ENCODE results near the gene ZNF862. TPM values are rescaled to one million over a fixed set of nuclear protein-coding genes. Genes with fewer than 3 reads are reported as not detected.

The ZNF862 gene
- total and polyA plus RNA-seq, 2 of the 13 experiments (the other 11 are each of a cell fraction or from before 2014, with no cell fraction given), result 0.89 to 2.0 TPM

DNA sequence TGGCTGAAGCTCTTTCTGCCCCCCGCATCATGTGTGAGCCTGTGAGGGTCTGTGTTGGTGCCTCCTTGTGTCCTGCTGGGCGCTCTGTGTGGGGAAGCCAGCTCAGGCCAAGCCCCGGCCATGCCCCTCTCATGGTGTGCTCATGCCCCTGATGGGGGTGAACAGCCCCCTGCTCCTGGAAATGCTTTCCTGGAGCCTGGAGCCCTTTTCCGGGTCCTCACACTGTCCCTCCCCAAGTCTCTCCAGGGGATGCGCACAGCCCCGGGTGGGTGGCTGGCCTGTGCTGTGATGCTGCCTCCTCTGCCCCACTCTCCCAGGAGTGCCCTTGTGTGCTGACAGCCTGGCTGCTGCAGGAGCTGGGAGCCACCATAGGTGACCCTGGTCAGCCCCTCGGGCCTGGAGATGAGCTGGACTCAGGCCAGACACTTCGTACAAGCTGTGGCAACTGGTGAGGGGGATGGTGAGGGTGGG, 20.8 kb upstream of the ZNF862 start:
- ChIA-PET CTCF (ENCODE audit: low intra/inter-chr PET ratio, low total read pairs) (no interaction called here), POLR2A (no interaction called here)
- no peak for TF ChIP-seq ZFP36L2 (CRISPR knock-in tag; IDR thresholded peaks at IDR 0.05)
- no peak for TF ChIP-seq PITX1 (CRISPR knock-in tag; IDR thresholded peaks at IDR 0.05)
- TF ChIP-seq, protein P1, sequence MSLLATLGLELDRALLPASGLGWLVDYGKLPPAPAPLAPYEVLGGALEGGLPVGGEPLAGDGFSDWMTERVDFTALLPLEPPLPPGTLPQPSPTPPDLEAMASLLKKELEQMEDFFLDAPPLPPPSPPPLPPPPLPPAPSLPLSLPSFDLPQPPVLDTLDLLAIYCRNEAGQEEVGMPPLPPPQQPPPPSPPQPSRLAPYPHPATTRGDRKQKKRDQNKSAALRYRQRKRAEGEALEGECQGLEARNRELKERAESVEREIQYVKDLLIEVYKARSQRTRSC (CRISPR knock-in tag; IDR thresholded peaks at IDR 0.05; ENCODE audit: low read depth), result no peak
- no peak for TF ChIP-seq ZNF605 (CRISPR knock-in tag; IDR thresholded peaks at IDR 0.05)
- TF ChIP-seq NFE2 (CRISPR knock-in tag; IDR thresholded peaks at IDR 0.05), result no peak
- no peak for TF ChIP-seq PHF8 (CRISPR knock-in tag; IDR thresholded peaks at IDR 0.05)
- TF ChIP-seq ZNF382 (CRISPR knock-in tag; IDR thresholded peaks at IDR 0.05; ENCODE audit: borderline replicate concordance), result no peak
- TF ChIP-seq ARNT (IDR thresholded peaks at IDR 0.05), result no peak
- H3K36me3 ChIP-seq (replicated peaks in 1 of 2; ENCODE audit: control insufficient read depth in 1 of 2, insufficient read depth in 2 of 2, low read length in 2 of 2), result no peaks in the 10 kb centered on the region
- DNase-seq (ENCODE audit: low spot score) (no peak), ATAC-seq (no peak), FAIRE-seq (no peak)
- no TSS peak for BruUV-seq (replicated peaks)
- H3K79me2 ChIP-seq (ENCODE audit: insufficient read depth, low read length), result no peaks in the 10 kb centered on the region
- 65% methylated on average over 6 of the region's 8 CpGs for WGBS (ENCODE audit: low lambda C conversion rate)
- no peak overlapping the region for H2AFZ ChIP-seq (ENCODE audit: low read length)
- no peaks in the 10 kb centered on the region for H3K9me3 ChIP-seq (ENCODE audit: low read length)
- H3K27me3 ChIP-seq (ENCODE audit: control insufficient read depth in 1 of 2, insufficient read depth in 2 of 2, low read length in 2 of 2), result peaks cover 3 to 4% of the 10 kb centered on the region in 2 experiments; a peak in 2 of 5 replicates
- in situ Hi-C loops (cut with HindIII; ENCODE audit: extremely low pct_ligation_motif_present, low pct_unique_long_range_greater_than_20kb) (no loop called here), intact Hi-C loops (cut with micrococcal nuclease; ENCODE audit: unreplicated experiment) (no loop called here)
- H4K20me1 ChIP-seq (ENCODE audit: insufficient read depth, low read length), result no peaks in the 10 kb centered on the region
- no peak overlapping the region for H3K9ac ChIP-seq (ENCODE audit: insufficient read depth, low read depth, low read length)
- H3K27ac ChIP-seq (ENCODE audit: extremely low read length, insufficient read depth, low read length), result no peak overlapping the region
- no peak overlapping the region for H3K4me2 ChIP-seq (ENCODE audit: low read depth, low read length)
- H3K4me3 ChIP-seq (replicated peaks in 1 of 3; ENCODE audit: insufficient read depth in 1 of 3, low read depth in 2 of 3, low read length in 3 of 3), result no peak overlapping the region
- peaks cover 32% of the 10 kb centered on the region for H3K4me1 ChIP-seq (ENCODE audit: insufficient read depth, low read length)

DNA sequence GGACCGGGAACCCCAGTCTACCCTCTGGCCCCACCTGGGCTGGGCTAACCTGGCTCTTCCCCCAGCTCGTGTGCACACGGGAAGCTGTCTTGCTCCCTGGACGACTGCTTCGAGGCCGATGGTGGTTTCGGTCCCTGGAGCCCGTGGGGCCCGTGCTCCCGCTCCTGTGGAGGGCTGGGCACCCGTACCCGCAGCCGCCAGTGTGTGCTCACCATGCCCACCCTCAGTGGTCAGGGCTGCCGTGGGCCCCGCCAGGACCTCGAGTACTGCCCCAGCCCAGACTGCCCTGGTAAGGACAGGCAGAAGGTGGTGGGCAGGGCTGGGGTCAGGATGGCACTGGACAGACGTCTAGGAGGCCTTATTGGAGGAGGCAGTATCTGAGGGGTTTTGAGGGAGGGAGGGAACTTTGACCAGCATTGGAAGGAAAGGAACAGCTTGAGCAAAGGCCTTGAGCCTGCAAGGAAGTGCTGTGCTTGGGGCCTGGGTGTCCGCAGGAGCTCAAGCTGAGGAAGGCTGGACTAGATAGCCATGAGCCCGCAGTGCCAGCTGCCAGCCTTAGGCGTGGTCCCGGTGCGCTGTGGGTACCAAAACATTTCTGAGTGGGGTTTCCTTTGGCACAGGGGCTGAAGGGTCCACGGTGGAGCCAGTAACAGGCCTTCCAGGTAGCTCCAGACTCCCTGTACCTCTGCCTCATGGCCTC, 20.2 kb upstream of the ZNF862 start:
- ChIA-PET CTCF (ENCODE audit: low intra/inter-chr PET ratio, low total read pairs) (no interaction called here), POLR2A (no interaction called here)
- Histone ChIP-seq H3K27me3 (ENCODE audit: control insufficient read depth in 1 of 2, insufficient read depth in 2 of 2, low read length in 2 of 2) (peaks cover 3 to 4% of the 10 kb centered on the region in 2 experiments; a peak in 2 of 5 replicates), H3K9me3 (ENCODE audit: low read length) (no peaks in the 10 kb centered on the region), H4K20me1 (ENCODE audit: insufficient read depth, low read length) (no peaks in the 10 kb centered on the region), H3K27ac (ENCODE audit: extremely low read length, insufficient read depth, low read length) (no peak overlapping the region), H3K4me2 (ENCODE audit: low read depth, low read length) (no peak overlapping the region), H3K36me3 (replicated peaks in 1 of 2; ENCODE audit: control insufficient read depth in 1 of 2, insufficient read depth in 2 of 2, low read length in 2 of 2) (no peaks in the 10 kb centered on the region), H2AFZ (ENCODE audit: low read length) (no peak overlapping the region), H3K9ac (ENCODE audit: insufficient read depth, low read depth, low read length) (no peak overlapping the region), H3K4me3 (replicated peaks in 1 of 3; ENCODE audit: insufficient read depth in 1 of 3, low read depth in 2 of 3, low read length in 3 of 3) (no peak overlapping the region), H3K79me2 (ENCODE audit: insufficient read depth, low read length) (no peaks in the 10 kb centered on the region), H3K4me1 (ENCODE audit: insufficient read depth, low read length) (peaks cover 33% of the 10 kb centered on the region)
- in situ Hi-C loops (cut with HindIII; ENCODE audit: extremely low pct_ligation_motif_present, low pct_unique_long_range_greater_than_20kb), result no loop called here
- no peak for DNase-seq (ENCODE audit: low spot score)
- ATAC-seq, result no peak
- intact Hi-C loops (cut with micrococcal nuclease; ENCODE audit: unreplicated experiment), result no loop called here
- 51% methylated on average over 14 of the region's 23 CpGs for WGBS (ENCODE audit: low lambda C conversion rate)
- FAIRE-seq, result no peak
- BruUV-seq (replicated peaks), result no TSS peak
- no peak for TF ChIP-seq ZNF816 (CRISPR knock-in tag; IDR thresholded peaks at IDR 0.05; ENCODE audit: borderline replicate concordance)
- TF ChIP-seq, protein P2, sequence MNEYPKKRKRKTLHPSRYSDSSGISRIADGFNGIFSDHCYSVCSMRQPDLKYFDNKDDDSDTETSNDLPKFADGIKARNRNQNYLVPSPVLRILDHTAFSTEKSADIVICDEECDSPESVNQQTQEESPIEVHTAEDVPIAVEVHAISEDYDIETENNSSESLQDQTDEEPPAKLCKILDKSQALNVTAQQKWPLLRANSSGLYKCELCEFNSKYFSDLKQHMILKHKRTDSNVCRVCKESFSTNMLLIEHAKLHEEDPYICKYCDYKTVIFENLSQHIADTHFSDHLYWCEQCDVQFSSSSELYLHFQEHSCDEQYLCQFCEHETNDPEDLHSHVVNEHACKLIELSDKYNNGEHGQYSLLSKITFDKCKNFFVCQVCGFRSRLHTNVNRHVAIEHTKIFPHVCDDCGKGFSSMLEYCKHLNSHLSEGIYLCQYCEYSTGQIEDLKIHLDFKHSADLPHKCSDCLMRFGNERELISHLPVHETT (CRISPR knock-in tag; conservative IDR thresholded peaks at IDR 0.05), result no peak
- TF ChIP-seq, protein P3, sequence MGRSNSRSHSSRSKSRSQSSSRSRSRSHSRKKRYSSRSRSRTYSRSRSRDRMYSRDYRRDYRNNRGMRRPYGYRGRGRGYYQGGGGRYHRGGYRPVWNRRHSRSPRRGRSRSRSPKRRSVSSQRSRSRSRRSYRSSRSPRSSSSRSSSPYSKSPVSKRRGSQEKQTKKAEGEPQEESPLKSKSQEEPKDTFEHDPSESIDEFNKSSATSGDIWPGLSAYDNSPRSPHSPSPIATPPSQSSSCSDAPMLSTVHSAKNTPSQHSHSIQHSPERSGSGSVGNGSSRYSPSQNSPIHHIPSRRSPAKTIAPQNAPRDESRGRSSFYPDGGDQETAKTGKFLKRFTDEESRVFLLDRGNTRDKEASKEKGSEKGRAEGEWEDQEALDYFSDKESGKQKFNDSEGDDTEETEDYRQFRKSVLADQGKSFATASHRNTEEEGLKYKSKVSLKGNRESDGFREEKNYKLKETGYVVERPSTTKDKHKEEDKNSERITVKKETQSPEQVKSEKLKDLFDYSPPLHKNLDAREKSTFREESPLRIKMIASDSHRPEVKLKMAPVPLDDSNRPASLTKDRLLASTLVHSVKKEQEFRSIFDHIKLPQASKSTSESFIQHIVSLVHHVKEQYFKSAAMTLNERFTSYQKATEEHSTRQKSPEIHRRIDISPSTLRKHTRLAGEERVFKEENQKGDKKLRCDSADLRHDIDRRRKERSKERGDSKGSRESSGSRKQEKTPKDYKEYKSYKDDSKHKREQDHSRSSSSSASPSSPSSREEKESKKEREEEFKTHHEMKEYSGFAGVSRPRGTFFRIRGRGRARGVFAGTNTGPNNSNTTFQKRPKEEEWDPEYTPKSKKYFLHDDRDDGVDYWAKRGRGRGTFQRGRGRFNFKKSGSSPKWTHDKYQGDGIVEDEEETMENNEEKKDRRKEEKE (IDR thresholded peaks at IDR 0.05), result no peak
- no peak for TF ChIP-seq YEATS2 (CRISPR knock-in tag; IDR thresholded peaks at IDR 0.05; ENCODE audit: borderline replicate concordance)
- no peak for TF ChIP-seq CBFB (CRISPR knock-in tag; IDR thresholded peaks at IDR 0.05)
- no peak for TF ChIP-seq POLR2AphosphoS5 (IDR thresholded peaks at IDR 0.05; ENCODE audit: low read depth, low read length)
- TF ChIP-seq ZNF468 (CRISPR knock-in tag; IDR thresholded peaks at IDR 0.05), result no peak
